T-helper 2 cell treated with Interferon-gamma antibody and Interleukin-4, amounts not matched to agents 5 μg/mL and 100 μg/mL, for 36 hours (primary cell): ENCODE measurements around the gene PLEKHG3.

Experiments
- DNase-seq: peaks from one replicate; pipeline ENCODE4 v3.0.0; 2021; ENCODE audit warnings: low spot score
- H3K27ac Mint-ChIP-seq: one replicate; pipeline ENCODE4 v1.8.0; 2021; ENCODE audit warnings: mild to moderate bottlenecking, mixed read lengths
- H3K27me3 Mint-ChIP-seq: one replicate; pipeline ENCODE4 v1.8.0; 2021; ENCODE audit warnings: low read depth, mixed read lengths
- H3K36me3 Mint-ChIP-seq: one replicate; pipeline ENCODE4 v1.8.0; 2021; ENCODE audit warnings: low read depth, mixed read lengths
- H3K4me1 Mint-ChIP-seq: one replicate; pipeline ENCODE4 v1.8.0; 2021; ENCODE audit warnings: low read depth, mixed read lengths
- H3K4me3 Mint-ChIP-seq: one replicate; pipeline ENCODE4 v1.8.0; 2022; ENCODE audit warnings: mild to moderate bottlenecking, moderate library complexity, mixed read lengths
- H3K9me3 Mint-ChIP-seq: one replicate; pipeline ENCODE4 v1.8.0; 2021; ENCODE audit warnings: mixed read lengths

Gene PLEKHG3

GRCh38 chr14:64730681-64731080 is 26.5 kb downstream of the PLEKHG3 start:
- H3K36me3 Mint-ChIP-seq, result peaks cover 12% of the 10 kb centered on the region
- H3K4me1 Mint-ChIP-seq, result peaks cover 28% of the 10 kb centered on the region
- H3K27ac Mint-ChIP-seq, result no peak overlapping the region
- H3K4me3 Mint-ChIP-seq, result no peak overlapping the region
- peaks cover 3% of the 10 kb centered on the region for H3K27me3 Mint-ChIP-seq
- no peak for DNase-seq
- H3K9me3 Mint-ChIP-seq, result no peaks in the 10 kb centered on the region

GRCh38 chr14:64731141-64731581 is 26.9 kb downstream of the PLEKHG3 start:
- Mint-ChIP-seq H3K27me3 (no peaks in the 10 kb centered on the region), H3K27ac (no peak overlapping the region), H3K4me3 (no peak overlapping the region), H3K36me3 (peaks cover 12% of the 10 kb centered on the region), H3K4me1 (peaks cover 25% of the 10 kb centered on the region), H3K9me3 (no peaks in the 10 kb centered on the region)
- no peak for DNase-seq

- no peaks in the 10 kb centered on the region for H3K27me3 Mint-ChIP-seq
- peaks cover 25% of the 10 kb centered on the region for H3K4me1 Mint-ChIP-seq
- no peak overlapping the region for H3K4me3 Mint-ChIP-seq
- H3K27ac Mint-ChIP-seq, result no peak overlapping the region
- no peak for DNase-seq
- peaks cover 12% of the 10 kb centered on the region for H3K36me3 Mint-ChIP-seq
- H3K9me3 Mint-ChIP-seq, result no peaks in the 10 kb centered on the region
These were observed 27.8 kb downstream of the PLEKHG3 start for GRCh38 chr14:64732066-64732465.

GRCh38 chr14:64732536-64733120 is 28.4 kb downstream of the PLEKHG3 start:
- H3K4me3 Mint-ChIP-seq, result no peak overlapping the region
- H3K4me1 Mint-ChIP-seq, result peaks cover 25% of the 10 kb centered on the region
- H3K27me3 Mint-ChIP-seq, result no peaks in the 10 kb centered on the region
- DNase-seq, result no peak
- no peaks in the 10 kb centered on the region for H3K9me3 Mint-ChIP-seq
- peaks cover 12% of the 10 kb centered on the region for H3K36me3 Mint-ChIP-seq
- H3K27ac Mint-ChIP-seq, result no peak overlapping the region

DNA sequence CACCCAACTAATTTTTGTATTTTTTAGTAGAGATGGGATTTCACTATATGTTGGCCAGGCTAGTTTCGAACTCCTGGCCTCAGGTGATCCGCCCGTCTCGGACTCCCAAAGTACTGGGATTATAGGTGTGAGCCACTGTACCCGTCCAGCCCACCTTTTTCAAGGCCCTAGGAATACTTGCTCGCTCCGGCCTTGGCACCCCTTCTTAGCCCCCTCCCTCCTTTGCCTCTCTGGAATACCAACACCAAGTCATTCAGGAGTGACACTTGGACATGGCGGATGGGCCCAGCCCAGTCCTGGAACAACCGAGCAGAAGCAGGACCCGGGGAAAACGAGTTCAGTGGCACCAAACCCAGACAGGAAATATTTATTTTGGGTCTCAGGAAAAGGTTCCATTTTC is 29.1 kb downstream of the PLEKHG3 start:
- no peaks in the 10 kb centered on the region for H3K9me3 Mint-ChIP-seq
- peaks cover 12% of the 10 kb centered on the region for H3K36me3 Mint-ChIP-seq
- H3K27ac Mint-ChIP-seq, result no peak overlapping the region
- DNase-seq, result no peak
- peaks cover 25% of the 10 kb centered on the region for H3K4me1 Mint-ChIP-seq
- H3K27me3 Mint-ChIP-seq, result no peaks in the 10 kb centered on the region
- no peak overlapping the region for H3K4me3 Mint-ChIP-seq

- Mint-ChIP-seq H3K9me3 (no peaks in the 10 kb centered on the region), H3K4me1 (peaks cover 25% of the 10 kb centered on the region), H3K4me3 (peak overlapping the region; percentile 19), H3K27me3 (no peaks in the 10 kb centered on the region), H3K27ac (peak overlapping the region; percentile 76), H3K36me3 (peaks cover 12% of the 10 kb centered on the region)
- no peak for DNase-seq
These were observed 29.7 kb downstream of the PLEKHG3 start for GRCh38 chr14:64733899-64734298.

DNA sequence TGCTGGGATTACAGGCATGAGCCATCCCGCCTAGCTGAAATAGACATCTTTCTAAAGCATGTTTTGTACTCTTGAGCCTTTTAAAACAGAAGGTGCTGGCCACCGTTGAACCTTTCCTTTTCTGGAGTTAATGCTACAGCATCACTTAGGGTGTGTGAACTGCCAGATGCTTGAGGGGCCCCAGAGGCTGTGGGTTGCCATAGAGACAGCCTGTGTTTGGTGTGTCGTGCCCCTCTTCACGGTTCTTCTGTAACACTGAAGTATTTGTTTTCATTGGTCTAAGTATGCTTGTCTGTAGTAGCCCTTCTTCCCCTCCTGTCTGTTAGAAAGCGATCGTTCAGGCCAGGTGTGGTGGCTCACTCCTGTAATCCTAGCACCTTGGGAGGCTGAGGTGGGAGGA is 30.8 kb downstream of the PLEKHG3 start:
- DNase-seq, result no peak
- no peaks in the 10 kb centered on the region for H3K27me3 Mint-ChIP-seq
- peaks cover 12% of the 10 kb centered on the region for H3K36me3 Mint-ChIP-seq
- peak overlapping the region; percentile 44 for H3K27ac Mint-ChIP-seq
- no peaks in the 10 kb centered on the region for H3K9me3 Mint-ChIP-seq
- peaks cover 21% of the 10 kb centered on the region for H3K4me1 Mint-ChIP-seq
- H3K4me3 Mint-ChIP-seq, result peak overlapping the region; percentile 8

GRCh38 chr14:64736271-64737169 is 32.3 kb downstream of the PLEKHG3 start:
- Mint-ChIP-seq H3K9me3 (no peaks in the 10 kb centered on the region), H3K4me3 (no peak overlapping the region), H3K27me3 (no peaks in the 10 kb centered on the region), H3K27ac (no peak overlapping the region), H3K36me3 (peaks cover 13% of the 10 kb centered on the region), H3K4me1 (peaks cover 16% of the 10 kb centered on the region)
- DNase-seq, result no peak

DNA sequence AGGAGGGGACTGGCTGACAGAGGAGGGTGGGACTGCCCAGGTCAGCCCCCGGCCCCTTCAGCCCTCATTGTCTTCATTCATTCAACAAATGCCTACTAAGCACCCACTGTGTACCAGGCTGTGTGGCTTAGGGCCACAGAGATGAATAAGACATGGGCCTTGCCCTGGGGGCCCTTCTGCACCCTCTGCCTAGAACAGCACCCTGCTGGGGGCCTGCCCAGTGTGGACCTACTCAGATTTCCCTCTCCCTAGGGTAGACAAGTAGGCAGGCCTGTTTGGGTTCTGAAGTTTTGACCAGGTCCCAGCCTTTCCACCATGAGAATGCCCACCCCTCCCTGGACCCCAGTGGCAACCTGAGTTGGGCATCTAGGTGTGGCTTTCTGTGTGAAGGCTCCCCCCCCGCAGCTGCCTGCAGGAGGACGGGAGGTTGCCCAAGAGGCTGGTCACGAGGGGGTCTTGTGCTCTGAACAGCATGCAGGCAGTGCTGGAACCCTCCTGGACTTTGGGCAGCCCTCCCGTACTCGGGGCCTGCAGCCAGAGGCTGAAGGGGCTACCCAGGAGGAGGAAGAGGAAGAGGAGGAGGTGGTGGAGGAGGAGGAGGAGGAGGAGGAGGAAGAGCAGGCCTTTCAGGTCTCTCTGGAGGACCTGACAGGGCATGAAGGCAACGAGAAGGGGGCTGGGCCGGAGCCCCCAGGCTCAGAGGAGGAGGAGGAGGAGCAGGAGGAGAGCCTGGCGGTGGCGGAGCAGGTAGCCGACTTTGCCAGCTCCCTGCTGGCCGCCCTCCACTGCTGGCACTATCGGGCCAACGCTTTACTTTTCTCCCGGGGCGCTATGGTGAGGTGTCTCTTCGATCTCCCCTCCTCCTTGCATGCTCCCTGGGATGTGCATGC is 33.4 kb downstream of the PLEKHG3 start:
- DNase-seq, result no peak
- Mint-ChIP-seq H3K9me3 (no peaks in the 10 kb centered on the region), H3K27ac (no peak overlapping the region), H3K4me3 (no peak overlapping the region), H3K36me3 (peaks cover 12% of the 10 kb centered on the region), H3K4me1 (peaks cover 16% of the 10 kb centered on the region), H3K27me3 (no peaks in the 10 kb centered on the region)

- no peaks in the 10 kb centered on the region for H3K27me3 Mint-ChIP-seq
- no peak overlapping the region for H3K4me3 Mint-ChIP-seq
- no peaks in the 10 kb centered on the region for H3K9me3 Mint-ChIP-seq
- no peak overlapping the region for H3K27ac Mint-ChIP-seq
- H3K4me1 Mint-ChIP-seq, result peaks cover 16% of the 10 kb centered on the region
- H3K36me3 Mint-ChIP-seq, result peaks cover 13% of the 10 kb centered on the region
- DNase-seq, result no peak
These were observed 34.1 kb downstream of the PLEKHG3 start for GRCh38 chr14:64738281-64738804.

DNA sequence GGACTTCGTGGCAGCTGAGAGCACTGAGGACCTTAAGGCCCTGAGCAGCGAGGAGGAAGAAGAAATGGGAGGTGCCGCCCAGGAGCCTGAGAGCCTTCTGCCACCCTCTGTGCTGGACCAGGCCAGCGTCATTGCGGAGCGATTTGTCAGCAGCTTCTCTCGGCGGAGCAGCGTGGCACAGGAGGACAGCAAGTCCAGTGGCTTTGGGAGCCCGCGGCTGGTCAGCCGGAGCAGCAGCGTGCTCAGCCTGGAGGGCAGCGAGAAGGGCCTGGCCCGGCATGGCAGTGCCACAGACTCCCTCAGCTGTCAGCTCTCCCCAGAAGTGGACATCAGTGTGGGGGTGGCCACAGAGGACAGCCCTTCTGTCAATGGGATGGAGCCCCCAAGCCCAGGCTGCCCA is 37.0 kb downstream of the PLEKHG3 start:
- Mint-ChIP-seq H3K4me3 (no peak overlapping the region), H3K4me1 (no peaks in the 10 kb centered on the region), H3K27me3 (no peaks in the 10 kb centered on the region), H3K36me3 (peaks cover 17% of the 10 kb centered on the region), H3K9me3 (no peaks in the 10 kb centered on the region), H3K27ac (no peak overlapping the region)
- DNase-seq, result no peak

GRCh38 chr14:64741961-64742360 is 37.7 kb downstream of the PLEKHG3 start:
- no peaks in the 10 kb centered on the region for H3K27me3 Mint-ChIP-seq
- H3K9me3 Mint-ChIP-seq, result no peaks in the 10 kb centered on the region
- H3K4me3 Mint-ChIP-seq, result no peak overlapping the region
- DNase-seq, result no peak
- H3K27ac Mint-ChIP-seq, result no peak overlapping the region
- H3K4me1 Mint-ChIP-seq, result no peaks in the 10 kb centered on the region
- peaks cover 17% of the 10 kb centered on the region for H3K36me3 Mint-ChIP-seq

GRCh38 chr14:64743061-64743460 is 38.8 kb downstream of the PLEKHG3 start:
- Mint-ChIP-seq H3K27me3 (no peaks in the 10 kb centered on the region), H3K9me3 (no peaks in the 10 kb centered on the region), H3K27ac (no peak overlapping the region), H3K36me3 (peaks cover 17% of the 10 kb centered on the region), H3K4me3 (no peak overlapping the region), H3K4me1 (no peaks in the 10 kb centered on the region)
- no peak for DNase-seq
